Mucosa of rectum (tissue), 2 donors: ENCODE measurements around the gene TGFBR3.

Experiments used
- H3K27ac ChIP-seq, 2 donors: one replicate each; pipeline ENCODE4 v1.7.0; 2013; ENCODE audit warnings: inconsistent platforms in 2 of 2, low read depth in 2 of 2, low read length in 2 of 2
- H3K27me3 ChIP-seq, 2 donors: one replicate each; pipeline ENCODE4 v1.7.0; 2013; ENCODE audit warnings: low read length in 2 of 2; ENCODE audit not compliant: control insufficient read depth in 2 of 2, insufficient read depth in 2 of 2
- H3K36me3 ChIP-seq, 2 donors: one replicate each; pipeline ENCODE4 v1.7.0; 2013; ENCODE audit warnings: low read length in 2 of 2; ENCODE audit not compliant: control insufficient read depth in 2 of 2, insufficient read depth in 2 of 2
- H3K4me1 ChIP-seq, 2 donors: one replicate each; pipeline ENCODE4 v1.7.0; 2013; ENCODE audit warnings: low read length in 2 of 2, mild to moderate bottlenecking in 1 of 2; ENCODE audit not compliant: control insufficient read depth in 2 of 2, insufficient read depth in 2 of 2
- H3K4me3 ChIP-seq, 2 donors: one replicate each; pipeline ENCODE4 v1.7.0; 2013; ENCODE audit warnings: low read length in 2 of 2
- H3K9ac ChIP-seq, 2 donors: one replicate each; pipeline ENCODE4 v1.7.0; 2013; ENCODE audit warnings: low read length in 2 of 2, low read depth in 1 of 2, mild to moderate bottlenecking in 1 of 2
- H3K9me3 ChIP-seq, 2 donors: one replicate each; pipeline ENCODE4 v1.7.0; 2013; ENCODE audit warnings: low read length in 2 of 2; ENCODE audit not compliant: control insufficient read depth in 2 of 2
- donor health status: healthy.
- donor health status: Normal muscosa, but diverticular disease.

TGFBR3 gene

GRCh38 chr1:91752324-91752723, 133.6 kb downstream of the TGFBR3 start:
- Histone ChIP-seq H3K9ac (no peak overlapping the region), H3K9me3 (no peaks in the 10 kb centered on the region), H3K4me3 (no peak overlapping the region), H3K36me3 (no peaks in the 10 kb centered on the region), H3K27ac (peak overlapping the region in 1 of 2 donors; percentile 11), H3K27me3 (no peaks in the 10 kb centered on the region), H3K4me1 (peaks cover 0 to 5% of the 10 kb centered on the region in 2 donors)

- H3K4me1 ChIP-seq: peaks cover 0 to 5% of the 10 kb centered on the region in 2 donors
- no peak overlapping the region for H3K4me3 ChIP-seq
- no peaks in the 10 kb centered on the region for H3K9me3 ChIP-seq
- H3K36me3 ChIP-seq: no peaks in the 10 kb centered on the region
- no peak overlapping the region for H3K9ac ChIP-seq
- H3K27me3 ChIP-seq: no peaks in the 10 kb centered on the region
- H3K27ac ChIP-seq: no peak overlapping the region
Measured at GRCh38 chr1:91751275-91751674, 134.7 kb downstream of the TGFBR3 start.

- Histone ChIP-seq H3K4me3 (no peak overlapping the region), H3K27ac (peak overlapping the region; percentile 10 to 53), H3K9me3 (no peaks in the 10 kb centered on the region), H3K4me1 (peaks cover 0 to 5% of the 10 kb centered on the region in 2 donors), H3K27me3 (no peaks in the 10 kb centered on the region), H3K36me3 (no peaks in the 10 kb centered on the region), H3K9ac (no peak overlapping the region)
Measured at GRCh38 chr1:91750398-91750996, 135.5 kb downstream of the TGFBR3 start.

- peaks cover 0 to 5% of the 10 kb centered on the region in 2 donors for H3K4me1 ChIP-seq
- no peaks in the 10 kb centered on the region for H3K36me3 ChIP-seq
- no peaks in the 10 kb centered on the region for H3K27me3 ChIP-seq
- H3K4me3 ChIP-seq: no peak overlapping the region
- H3K9ac ChIP-seq: no peak overlapping the region
- no peaks in the 10 kb centered on the region for H3K9me3 ChIP-seq
- peak overlapping the region; percentile 10 to 53 for H3K27ac ChIP-seq
Measured at GRCh38 chr1:91749788-91750231, 136.1 kb downstream of the TGFBR3 start.

GRCh38 chr1:91747666-91748065, 138.3 kb downstream of the TGFBR3 start:
- no peak overlapping the region for H3K9ac ChIP-seq
- no peaks in the 10 kb centered on the region for H3K27me3 ChIP-seq
- H3K36me3 ChIP-seq: no peaks in the 10 kb centered on the region
- H3K27ac ChIP-seq: no peak overlapping the region
- no peak overlapping the region for H3K4me3 ChIP-seq
- no peaks in the 10 kb centered on the region for H3K9me3 ChIP-seq
- H3K4me1 ChIP-seq: peaks cover 0 to 5% of the 10 kb centered on the region in 2 donors

- Histone ChIP-seq H3K36me3 (no peaks in the 10 kb centered on the region), H3K9me3 (no peaks in the 10 kb centered on the region), H3K9ac (no peak overlapping the region), H3K4me1 (peaks cover 2 to 5% of the 10 kb centered on the region in 2 donors), H3K27ac (no peak overlapping the region), H3K4me3 (no peak overlapping the region), H3K27me3 (no peaks in the 10 kb centered on the region)
Measured at GRCh38 chr1:91746728-91747338, 139.1 kb downstream of the TGFBR3 start.

- no peaks in the 10 kb centered on the region for H3K36me3 ChIP-seq
- H3K27ac ChIP-seq: peak overlapping the region; percentile 2 to 14
- H3K27me3 ChIP-seq: no peaks in the 10 kb centered on the region
- no peak overlapping the region for H3K4me3 ChIP-seq
- peaks cover 2 to 3% of the 10 kb centered on the region in 2 donors for H3K4me1 ChIP-seq
- H3K9ac ChIP-seq: no peak overlapping the region
- H3K9me3 ChIP-seq: no peaks in the 10 kb centered on the region
Measured at GRCh38 chr1:91745640-91746373, 140.1 kb downstream of the TGFBR3 start.

GRCh38 chr1:91744953-91745639, 140.9 kb downstream of the TGFBR3 start:
- H3K4me1 ChIP-seq: peaks cover 0 to 2% of the 10 kb centered on the region in 2 donors
- H3K4me3 ChIP-seq: no peak overlapping the region
- peak overlapping the region; percentile 2 to 14 for H3K27ac ChIP-seq
- no peaks in the 10 kb centered on the region for H3K36me3 ChIP-seq
- no peaks in the 10 kb centered on the region for H3K9me3 ChIP-seq
- H3K27me3 ChIP-seq: no peaks in the 10 kb centered on the region
- no peak overlapping the region for H3K9ac ChIP-seq

- no peak overlapping the region for H3K9ac ChIP-seq
- H3K9me3 ChIP-seq: no peaks in the 10 kb centered on the region
- H3K27me3 ChIP-seq: no peaks in the 10 kb centered on the region
- H3K36me3 ChIP-seq: no peaks in the 10 kb centered on the region
- no peak overlapping the region for H3K27ac ChIP-seq
- H3K4me1 ChIP-seq: peaks cover 0 to 2% of the 10 kb centered on the region in 2 donors
- H3K4me3 ChIP-seq: no peak overlapping the region
Measured at GRCh38 chr1:91742848-91743292, 143.1 kb downstream of the TGFBR3 start.

- no peaks in the 10 kb centered on the region for H3K9me3 ChIP-seq
- H3K9ac ChIP-seq: no peak overlapping the region
- H3K4me1 ChIP-seq: peaks cover 0 to 2% of the 10 kb centered on the region in 2 donors
- no peaks in the 10 kb centered on the region for H3K36me3 ChIP-seq
- H3K27ac ChIP-seq: no peak overlapping the region
- H3K4me3 ChIP-seq: no peak overlapping the region
- no peaks in the 10 kb centered on the region for H3K27me3 ChIP-seq
Measured at GRCh38 chr1:91741906-91742305, 144.0 kb downstream of the TGFBR3 start.
